ENCODE measurements around the gene ACOT11. TPM values are rescaled to one million over a fixed set of nuclear protein-coding genes. Genes with fewer than 3 reads are reported as not detected.

Gene ACOT11
- total and polyA plus RNA-seq, 2 experiments from 2014 or later, result 23.8 to 33.4 TPM

GRCh38 chr1:54640361-54640760, 92.3 kb downstream of the ACOT11 start:
- H3K27me3 ChIP-seq, result no peaks in the 10 kb centered on the region
- no peak for DNase-seq (ENCODE audit: low read depth in 1 of 2, low spot score in 1 of 2)
- peaks cover 1% of the 10 kb centered on the region for H3K36me3 ChIP-seq
- no peak for TF ChIP-seq CTCF (IDR thresholded peaks at IDR 0.05; ENCODE audit: low read depth, low read length)
- H3K4me1 ChIP-seq (ENCODE audit: low read depth), result no peaks in the 10 kb centered on the region
- no peaks in the 10 kb centered on the region for H3K9me3 ChIP-seq (ENCODE audit: low read depth)
- H3K4me3 ChIP-seq, result no peak overlapping the region
- H3K27ac ChIP-seq, result no peak overlapping the region

GRCh38 chr1:54640863-54641836, 93.1 kb downstream of the ACOT11 start, which contains the start of gene MROH7:
Gene MROH7 (plus strand): TSS chr1:54641786. CDS start chr1:54652927, 11,141 bp downstream.
- Histone ChIP-seq H3K36me3 (no peaks in the 10 kb centered on the region), H3K27me3 (no peaks in the 10 kb centered on the region), H3K4me1 (ENCODE audit: low read depth) (no peaks in the 10 kb centered on the region), H3K4me3 (no peak within 1 kb of the TSS), H3K9me3 (ENCODE audit: low read depth) (no peaks in the 10 kb centered on the region), H3K27ac (no peak within 1 kb of the TSS)
- no peak for TF ChIP-seq CTCF (IDR thresholded peaks at IDR 0.05; ENCODE audit: low read depth, low read length)
- no peak for DNase-seq (ENCODE audit: low read depth in 1 of 2, low spot score in 1 of 2)

- no peak for DNase-seq (ENCODE audit: low read depth in 1 of 2, low spot score in 1 of 2)
- H3K4me3 ChIP-seq, result no peak overlapping the region
- H3K27me3 ChIP-seq, result no peaks in the 10 kb centered on the region
- H3K27ac ChIP-seq, result no peak overlapping the region
- no peaks in the 10 kb centered on the region for H3K9me3 ChIP-seq (ENCODE audit: low read depth)
- TF ChIP-seq CTCF (IDR thresholded peaks at IDR 0.05; ENCODE audit: low read depth, low read length), result no peak
- H3K36me3 ChIP-seq, result no peaks in the 10 kb centered on the region
- H3K4me1 ChIP-seq (ENCODE audit: low read depth), result no peaks in the 10 kb centered on the region
Observed at GRCh38 chr1:54643736-54644135, 95.7 kb downstream of the ACOT11 start.

- DNase-seq (ENCODE audit: low read depth in 1 of 2, low spot score in 1 of 2), result peak in 1 of 2 donors; percentile 25
Observed at GRCh38 chr1:54645806-54646676, 98.0 kb downstream of the ACOT11 start.

More at GRCh38 chr1:54645806-54646676, 98.0 kb downstream of the ACOT11 start:
- no peaks in the 10 kb centered on the region for H3K36me3 ChIP-seq
- no peaks in the 10 kb centered on the region for H3K27me3 ChIP-seq
- no peak overlapping the region for H3K27ac ChIP-seq
- no peaks in the 10 kb centered on the region for H3K4me1 ChIP-seq (ENCODE audit: low read depth)
- H3K9me3 ChIP-seq (ENCODE audit: low read depth), result no peaks in the 10 kb centered on the region
- no peak overlapping the region for H3K4me3 ChIP-seq
- no peak for TF ChIP-seq CTCF (IDR thresholded peaks at IDR 0.05; ENCODE audit: low read depth, low read length)
